Breast epithelium (tissue), 3 donors: ENCODE measurements around the gene RBM12.

Experiments used
- POLR2A ChIP-seq: fragments of 450-650 bp; IDR thresholded peaks from one replicate; pipeline ENCODE4 v1.6.1; 2016; ENCODE audit warnings: antibody characterized with exemption, mild to moderate bottlenecking, moderate library complexity
- POLR2AphosphoS5 ChIP-seq, 3 donors: sonication (generic); formaldehyde crosslinking; IDR thresholded peaks; one replicate each; pipeline ENCODE4 v1.6.1; 2017; ENCODE audit warnings: antibody characterized with exemption in 3 of 3
- TF ChIP-seq, protein P1 (sequence below), 3 donors: fragments of 450-650 bp; IDR thresholded peaks; one replicate each; pipeline ENCODE4 v1.5.1; 2016 to 2017; ENCODE audit warnings: antibody characterized with exemption in 3 of 3, mild to moderate bottlenecking in 3 of 3, moderate library complexity in 3 of 3

DNA sequence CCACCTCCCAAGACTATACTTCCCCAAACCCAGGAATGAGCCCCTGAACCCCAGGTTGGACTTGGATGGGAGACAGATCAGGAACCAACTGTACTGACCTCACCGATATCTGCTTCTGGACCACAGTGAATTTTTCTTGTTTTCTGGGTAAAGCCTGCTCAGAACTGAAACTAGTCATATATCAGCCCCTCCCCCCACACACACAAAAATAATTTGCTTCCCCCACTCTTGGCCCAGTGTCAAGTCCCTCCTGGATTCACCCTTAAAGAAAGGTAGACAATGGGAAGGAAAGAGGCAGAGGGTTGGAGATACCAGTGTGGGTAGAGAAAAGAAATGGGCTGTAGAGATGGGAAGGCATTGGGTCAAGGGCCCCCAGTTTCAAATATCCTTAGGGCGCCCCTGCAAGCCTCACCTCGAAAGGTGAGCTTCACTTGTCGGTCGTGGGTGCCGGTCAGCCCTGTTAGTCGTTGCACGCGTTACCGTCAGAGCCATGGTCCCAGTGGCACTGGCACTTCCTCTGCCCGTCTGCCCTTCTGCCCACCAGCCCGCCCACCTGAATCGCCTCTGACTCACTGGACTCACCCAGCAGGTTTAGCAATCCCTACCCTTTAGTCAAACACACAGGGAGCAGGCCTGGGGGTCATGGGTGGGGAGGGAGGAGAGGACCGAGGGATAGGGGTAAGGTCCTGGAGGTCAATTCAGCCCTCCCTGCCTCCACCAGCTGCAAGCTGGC, 57.5 kb downstream of the RBM12 start:
- TF ChIP-seq, protein P1, sequence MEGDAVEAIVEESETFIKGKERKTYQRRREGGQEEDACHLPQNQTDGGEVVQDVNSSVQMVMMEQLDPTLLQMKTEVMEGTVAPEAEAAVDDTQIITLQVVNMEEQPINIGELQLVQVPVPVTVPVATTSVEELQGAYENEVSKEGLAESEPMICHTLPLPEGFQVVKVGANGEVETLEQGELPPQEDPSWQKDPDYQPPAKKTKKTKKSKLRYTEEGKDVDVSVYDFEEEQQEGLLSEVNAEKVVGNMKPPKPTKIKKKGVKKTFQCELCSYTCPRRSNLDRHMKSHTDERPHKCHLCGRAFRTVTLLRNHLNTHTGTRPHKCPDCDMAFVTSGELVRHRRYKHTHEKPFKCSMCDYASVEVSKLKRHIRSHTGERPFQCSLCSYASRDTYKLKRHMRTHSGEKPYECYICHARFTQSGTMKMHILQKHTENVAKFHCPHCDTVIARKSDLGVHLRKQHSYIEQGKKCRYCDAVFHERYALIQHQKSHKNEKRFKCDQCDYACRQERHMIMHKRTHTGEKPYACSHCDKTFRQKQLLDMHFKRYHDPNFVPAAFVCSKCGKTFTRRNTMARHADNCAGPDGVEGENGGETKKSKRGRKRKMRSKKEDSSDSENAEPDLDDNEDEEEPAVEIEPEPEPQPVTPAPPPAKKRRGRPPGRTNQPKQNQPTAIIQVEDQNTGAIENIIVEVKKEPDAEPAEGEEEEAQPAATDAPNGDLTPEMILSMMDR (IDR thresholded peaks at IDR 0.05): no peak
- TF ChIP-seq POLR2A: no peak
- TF ChIP-seq POLR2AphosphoS5 (IDR thresholded peaks at IDR 0.05): no peak
